ENCODE results near the gene NR1I2.

NR1I2 gene

DNA sequence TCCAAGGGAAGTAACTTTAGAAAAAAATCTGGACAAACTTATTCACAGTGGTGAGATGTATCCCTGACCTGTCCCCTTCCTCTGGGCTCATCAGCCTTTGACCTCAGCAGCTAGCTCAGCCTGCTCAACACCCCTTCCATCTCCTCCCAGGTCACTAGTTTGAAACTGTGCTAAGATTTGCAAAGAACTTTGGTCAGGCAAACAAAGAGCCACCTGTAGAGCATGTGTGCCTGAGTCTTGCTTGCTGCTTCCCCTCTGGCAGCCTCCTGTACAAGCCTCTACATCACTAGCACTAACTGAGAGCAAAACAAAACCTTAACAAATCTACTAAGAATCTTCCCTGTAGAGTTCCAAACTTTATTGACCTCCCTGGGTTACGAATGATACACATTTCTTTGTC, 43.9 kb downstream of the NR1I2 start:
- no peak for DNase-seq

DNA sequence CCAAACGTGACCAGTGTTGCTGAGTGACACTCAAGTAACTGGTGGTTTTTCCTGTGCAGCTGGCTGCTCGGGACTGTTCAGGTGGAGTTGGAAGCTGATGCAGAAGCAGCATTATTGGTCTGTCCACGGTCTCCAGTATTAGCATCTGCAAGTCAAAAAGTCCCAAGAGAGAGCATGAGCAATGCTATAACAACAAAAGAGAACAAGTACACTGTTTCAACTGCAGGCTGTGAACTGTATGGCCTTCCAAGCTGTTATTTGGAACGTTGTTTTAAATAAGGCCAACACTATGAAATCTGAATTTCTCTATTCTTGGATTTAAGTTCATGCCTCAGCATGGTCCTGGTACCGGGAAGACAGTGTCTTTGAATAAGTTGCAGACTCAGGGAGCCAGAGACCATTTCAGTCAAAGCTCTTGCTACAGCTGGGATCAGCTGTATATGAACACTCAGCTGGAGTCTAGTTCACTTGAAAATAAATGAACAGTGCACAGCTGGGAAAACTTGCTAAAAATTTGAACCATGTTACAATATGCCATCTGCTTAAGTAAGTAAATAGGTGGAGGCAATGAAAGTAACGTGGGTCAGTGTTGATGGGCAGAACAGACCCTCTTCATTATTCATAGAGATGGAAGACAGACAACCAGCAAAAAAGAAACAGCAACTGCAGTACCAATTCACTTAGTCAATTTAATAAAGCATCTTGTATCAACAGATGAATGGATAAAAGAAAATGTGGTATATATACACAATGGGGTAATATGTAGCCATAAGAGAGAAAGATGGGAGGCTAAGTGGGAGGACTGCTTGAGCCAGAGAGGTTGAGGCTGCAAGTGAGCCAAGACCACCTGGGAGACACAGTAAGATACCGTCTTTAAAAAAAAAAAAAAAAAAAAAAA, 45.1 kb downstream of the NR1I2 start:
- no peak for DNase-seq

DNA sequence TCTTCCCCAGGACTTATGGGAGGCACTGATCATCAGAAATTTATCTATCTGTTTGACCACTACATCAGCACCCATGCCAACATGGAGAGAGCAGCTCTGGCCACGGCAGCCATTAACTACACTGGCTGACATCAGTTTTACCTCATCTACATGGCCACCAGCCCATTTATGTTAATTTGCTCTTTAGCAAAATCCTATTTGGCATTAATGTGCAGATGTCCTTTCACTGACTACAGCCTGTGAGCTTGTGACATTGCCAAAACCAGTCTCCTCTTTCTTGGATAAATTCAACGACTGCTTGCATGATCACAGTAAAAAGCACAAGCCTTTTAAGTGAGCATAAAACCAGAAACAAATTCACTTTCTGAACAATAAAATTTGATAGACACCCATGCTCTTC, 47.5 kb downstream of the NR1I2 start:
- DNase-seq, result no peak

DNA sequence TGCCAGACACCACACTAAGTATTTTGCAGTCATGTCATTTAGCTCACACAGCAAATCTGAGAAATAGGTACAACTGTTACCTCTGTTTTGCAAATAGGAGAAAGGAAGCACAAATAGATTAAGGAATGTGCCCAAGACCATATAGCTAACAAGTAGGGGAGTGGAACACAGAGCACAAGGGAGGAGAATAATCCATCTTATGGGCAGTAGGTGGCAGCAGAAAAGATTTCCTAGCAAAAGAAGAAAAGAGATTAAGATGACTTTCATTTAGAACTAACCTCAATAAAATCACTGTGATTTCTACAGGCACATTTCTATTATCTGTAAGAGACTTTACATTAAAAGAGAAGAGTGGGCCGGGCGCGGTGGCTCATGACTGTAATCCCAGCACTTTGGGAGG, 49.1 kb downstream of the NR1I2 start:
- DNase-seq, result no peak

DNA sequence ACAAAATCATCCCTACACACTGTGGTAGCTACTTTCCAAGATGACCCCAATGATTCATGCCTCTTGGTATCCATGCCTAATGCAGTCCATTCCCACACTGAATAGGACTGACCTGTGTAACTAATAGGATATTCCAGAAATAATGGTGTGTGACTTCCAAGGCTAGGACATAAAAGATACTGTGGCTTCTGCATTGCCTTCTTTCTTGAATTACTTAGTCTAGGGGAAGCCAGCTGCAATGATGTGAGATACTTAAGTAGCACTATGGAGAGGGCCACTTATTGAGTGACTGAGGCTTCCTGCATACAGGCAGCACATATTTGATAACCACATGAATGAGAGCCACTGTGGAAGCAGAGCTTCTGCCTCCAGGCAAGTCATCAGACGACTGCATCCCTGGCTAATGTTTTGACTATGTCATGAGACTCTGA, 50.1 kb downstream of the NR1I2 start:
- no peak for DNase-seq

DNA sequence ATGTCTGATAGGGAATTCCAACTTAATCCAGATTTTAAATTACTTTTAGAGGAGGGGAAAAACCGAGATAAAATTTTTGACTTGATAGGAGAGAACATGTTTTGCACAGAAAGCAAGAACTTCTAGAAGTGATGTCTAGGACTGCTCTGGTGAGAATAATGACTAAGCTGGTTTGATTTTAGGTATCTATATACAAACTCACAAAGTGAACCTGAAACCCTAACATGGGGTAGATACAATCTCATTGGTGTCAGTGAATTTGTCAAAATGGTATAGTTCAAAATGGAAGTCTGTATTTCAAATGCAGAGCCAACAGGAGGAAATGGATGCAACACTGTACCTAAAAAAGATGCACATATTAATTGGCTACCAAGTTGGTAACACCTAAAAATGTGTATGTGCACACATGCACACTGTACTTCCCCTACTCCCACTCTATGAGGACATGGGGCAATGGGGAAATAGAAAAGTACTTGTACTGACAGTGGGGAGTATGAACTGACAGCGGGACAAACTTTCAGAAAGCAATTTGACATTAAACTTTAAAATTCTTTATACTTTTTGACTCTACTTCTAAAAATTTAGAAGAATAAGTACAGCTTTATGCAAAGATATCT, 53.0 kb downstream of the NR1I2 start:
- no peak for DNase-seq

DNA sequence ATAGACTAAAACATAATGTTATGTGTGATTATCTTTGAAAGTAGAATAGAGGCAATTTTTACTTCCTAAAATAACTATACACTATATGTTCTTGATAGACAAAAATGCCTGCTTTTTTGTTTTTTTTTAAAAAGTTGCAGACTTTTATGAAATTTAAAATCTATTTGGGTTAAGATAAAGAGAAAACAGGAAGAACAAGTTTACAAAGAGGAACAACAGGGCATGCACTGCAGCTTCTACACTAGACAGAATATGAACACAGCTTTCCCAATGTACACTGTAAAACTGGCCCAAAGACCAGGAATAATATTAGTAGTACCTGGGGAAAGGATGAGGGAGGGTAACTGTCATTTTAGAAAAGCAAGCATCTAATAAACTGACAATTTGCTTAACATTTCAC, 53.7 kb downstream of the NR1I2 start:
- DNase-seq, result no peak

DNA sequence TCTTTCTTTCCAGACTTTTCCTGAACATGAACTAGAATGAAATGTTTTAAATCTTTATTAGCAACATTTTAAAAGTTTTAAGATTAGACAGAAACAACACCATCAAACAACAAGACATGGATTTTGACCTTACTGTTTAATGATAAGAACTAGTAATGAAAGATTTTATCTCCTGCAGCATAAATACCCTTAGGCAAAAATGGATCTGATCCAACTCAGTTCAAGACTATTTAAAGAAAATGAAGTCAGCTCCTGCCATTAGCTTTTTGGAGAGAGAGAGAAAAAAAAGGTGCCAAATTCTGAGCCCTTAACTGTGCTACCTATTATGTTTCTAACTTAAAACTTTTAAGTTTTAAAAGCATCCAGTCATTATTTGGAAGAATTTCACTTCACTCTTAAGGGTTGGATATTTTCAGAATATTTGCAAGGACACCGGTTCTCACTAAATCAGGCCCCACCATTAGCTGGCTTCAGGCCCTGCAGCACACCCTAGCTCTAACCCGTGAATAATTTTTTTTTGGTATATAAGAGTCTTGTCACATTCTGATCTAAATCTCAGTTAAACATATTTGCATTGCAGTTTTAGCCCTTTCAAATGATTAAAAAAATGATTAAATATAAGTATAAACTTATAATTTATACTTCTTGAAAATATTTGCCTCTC, 60.0 kb downstream of the NR1I2 start:
- no peak for DNase-seq

DNA sequence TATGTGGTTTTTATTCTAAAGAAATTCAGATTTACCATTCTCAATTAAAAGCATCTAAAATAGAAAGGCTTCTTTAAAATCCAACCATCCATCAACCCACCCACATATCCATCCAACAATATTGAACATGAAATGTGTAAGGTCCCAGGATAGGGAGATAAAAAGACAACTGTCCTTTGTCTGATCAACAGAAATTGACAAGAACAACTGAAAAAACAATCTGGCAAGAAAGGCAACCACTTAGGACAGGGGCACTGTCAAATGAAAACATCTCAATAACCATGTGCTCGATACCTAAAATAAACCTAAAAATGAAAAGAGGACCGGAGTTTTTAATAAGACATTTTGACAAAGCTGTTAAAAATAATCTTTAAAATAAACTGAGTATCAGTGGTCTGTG, 67.2 kb downstream of the NR1I2 start:
- DNase-seq, result no peak

DNA sequence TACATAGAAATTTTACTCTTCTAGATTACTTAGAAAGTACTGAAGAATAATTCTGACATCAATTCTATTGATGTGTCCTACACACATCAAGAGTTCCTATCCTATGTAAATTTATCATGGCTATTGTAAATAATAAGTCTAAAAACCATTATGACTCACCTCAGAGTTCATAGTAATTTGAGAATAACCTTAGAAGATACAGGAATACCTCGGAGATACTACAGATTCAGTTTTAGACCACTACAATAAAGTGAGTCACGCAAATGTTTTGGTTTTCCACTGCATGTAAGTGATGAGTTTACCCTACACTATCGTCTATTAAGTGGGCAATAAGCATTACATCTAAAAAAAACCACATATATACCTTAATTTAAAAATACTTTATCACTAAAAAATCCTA, 74.8 kb downstream of the NR1I2 start:
- no peak for DNase-seq

DNA sequence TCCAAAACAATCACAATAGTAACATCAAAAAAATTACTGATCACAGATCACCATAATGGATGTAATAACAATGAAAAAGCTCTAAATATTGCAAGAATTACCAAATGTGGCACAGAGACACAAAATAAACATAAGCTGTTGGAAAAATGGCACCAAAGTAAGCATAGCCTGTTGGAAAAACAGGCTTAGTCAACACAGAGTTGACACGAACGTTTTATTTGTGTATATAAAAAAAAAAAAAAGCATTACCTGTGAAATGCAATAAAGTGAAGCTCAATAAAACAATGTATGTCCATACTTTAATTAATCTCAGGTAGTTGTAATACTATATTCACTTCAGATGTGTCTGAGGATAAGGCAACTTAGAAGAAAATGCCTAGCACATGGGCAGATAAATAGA, 77.1 kb downstream of the NR1I2 start:
- no peak for DNase-seq

DNA sequence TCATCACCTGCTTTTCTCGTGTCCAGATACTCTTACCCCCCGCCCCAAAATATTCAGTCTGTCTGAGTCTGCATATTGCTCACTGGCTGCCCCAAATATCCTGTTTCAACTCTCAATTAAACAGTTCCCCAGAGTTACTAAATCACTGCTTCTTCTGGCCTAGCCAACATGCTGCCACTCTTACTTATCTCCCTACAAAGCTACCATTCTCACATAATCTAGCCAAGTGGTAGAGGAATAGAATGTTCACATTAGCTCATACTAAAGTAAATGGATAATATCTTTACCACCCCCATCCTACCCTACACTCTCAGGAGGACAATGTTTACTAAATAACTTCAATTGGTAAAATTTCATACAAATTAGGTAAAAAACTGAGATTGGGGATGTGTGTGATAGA, 77.8 kb downstream of the NR1I2 start:
- DNase-seq, result no peak

DNA sequence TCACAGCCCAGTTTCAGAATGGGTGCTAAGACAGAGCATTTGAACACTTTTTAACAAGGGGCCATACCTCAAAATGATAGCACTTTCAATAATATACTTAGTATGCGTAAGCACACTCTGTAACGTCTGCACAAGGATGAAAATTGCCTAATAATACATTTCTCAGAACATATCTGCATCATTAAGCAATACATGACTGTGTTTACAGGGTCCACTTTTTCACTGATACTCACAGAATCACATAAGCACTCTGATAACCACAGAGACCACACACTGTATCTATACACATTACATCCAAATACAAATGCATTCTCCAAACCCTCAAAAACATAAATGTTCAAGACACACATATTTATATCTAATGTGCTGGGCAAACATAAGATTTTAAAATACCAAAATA, 79.8 kb downstream of the NR1I2 start:
- DNase-seq, result no peak

DNA sequence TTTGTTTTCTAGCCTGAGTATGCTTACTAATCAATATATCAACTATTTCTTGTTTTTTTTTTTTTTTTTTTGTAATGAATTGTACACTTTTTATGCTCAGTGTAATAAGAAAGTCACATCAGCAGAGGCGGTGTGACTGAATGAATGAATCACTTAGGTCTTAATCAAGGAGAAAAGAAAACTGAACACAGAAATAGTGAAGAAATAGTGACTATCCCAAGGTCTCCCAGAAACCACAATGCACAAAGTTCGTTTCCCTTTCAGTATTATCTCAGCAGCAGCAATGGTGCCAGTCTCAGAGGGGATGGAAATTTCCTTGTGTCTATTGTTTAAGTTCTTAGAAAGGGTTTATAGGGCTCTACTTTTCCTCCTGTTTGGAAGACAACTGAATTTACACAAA, 80.7 kb downstream of the NR1I2 start:
- no peak for DNase-seq

DNA sequence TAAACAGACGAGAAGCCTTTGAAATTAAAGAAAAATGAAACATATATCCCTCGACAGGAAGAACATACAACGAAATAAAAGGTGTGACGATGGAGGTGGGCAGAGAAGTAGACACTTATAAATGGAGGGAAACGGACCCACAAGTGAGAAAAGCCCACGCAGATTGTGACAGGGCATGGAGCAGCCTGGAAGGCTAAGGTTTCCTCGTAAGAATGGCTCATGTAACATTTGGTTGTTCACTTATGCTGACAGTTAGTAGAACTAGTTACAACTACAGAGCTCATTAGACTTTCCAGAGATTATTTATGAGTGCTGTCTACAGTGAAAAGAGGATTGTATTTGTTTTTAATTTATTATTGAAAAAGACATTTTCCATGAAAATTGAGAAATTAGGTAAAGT, 82.6 kb downstream of the NR1I2 start:
- no peak for DNase-seq

Measured in activated T-cell treated with anti-CD3 and anti-CD28 coated beads for 4 hours (primary cell).